NCI-H446 treated with DMSO at 0.1 percent for 48 hours (cell line): ENCODE data around the gene OR5F1.

ENCODE experiments used
- DNase-seq: peaks from one replicate; lab custom pipeline; 2025; lab: John Stamatoyannopoulos, UW

OR5F1 gene

DNA sequence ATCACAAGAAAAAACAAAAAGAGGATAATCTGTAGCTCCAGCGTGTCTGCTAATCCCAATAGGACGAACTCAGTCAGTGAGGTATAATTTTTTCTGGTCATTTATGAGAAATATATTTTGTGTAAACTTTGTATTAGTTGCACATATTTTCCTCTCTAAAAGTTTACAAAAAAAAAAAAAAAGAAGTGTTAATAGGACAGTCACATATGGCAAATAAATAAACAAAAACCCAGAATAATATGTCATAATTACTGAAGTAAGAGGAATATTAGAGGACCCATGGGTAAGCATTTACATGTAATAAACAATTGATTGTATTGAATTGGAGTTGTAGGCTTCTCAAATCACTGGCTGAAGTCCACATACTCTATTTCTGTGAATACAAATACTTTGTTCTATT lies at the start of gene OR5F1:
Gene OR5F1, minus strand, starts transcription at position 101 of the 400 bp plus-strand sequence. Its CDS starts 0 bp downstream, at position 101.
- DNase-seq: no peak

DNA sequence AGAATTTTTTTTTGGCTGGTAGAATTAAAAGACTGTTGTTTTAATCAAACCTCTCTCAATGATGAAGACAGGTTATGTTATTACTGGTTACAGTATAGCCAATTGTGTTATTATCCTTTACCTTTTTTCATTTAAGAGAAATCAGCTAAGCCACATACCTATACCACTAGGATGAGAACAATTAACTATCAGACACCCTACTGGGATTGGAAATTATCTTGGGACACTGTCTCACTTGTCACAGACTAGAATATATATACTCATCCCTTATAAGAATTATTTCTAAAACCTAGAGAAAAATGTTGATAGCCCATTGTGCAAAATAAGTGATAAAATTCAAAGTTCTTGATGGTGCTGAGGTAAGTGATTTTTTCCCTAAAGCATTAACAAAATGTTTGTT lies 32.9 kb upstream of the OR5F1 start, which contains the start of gene OR5AS1:
Gene OR5AS1, plus strand, starts transcription at position 301 of the 400 bp plus-strand sequence. CDS start 2,765 bp downstream, outside the sequence.
- no peak for DNase-seq

DNA sequence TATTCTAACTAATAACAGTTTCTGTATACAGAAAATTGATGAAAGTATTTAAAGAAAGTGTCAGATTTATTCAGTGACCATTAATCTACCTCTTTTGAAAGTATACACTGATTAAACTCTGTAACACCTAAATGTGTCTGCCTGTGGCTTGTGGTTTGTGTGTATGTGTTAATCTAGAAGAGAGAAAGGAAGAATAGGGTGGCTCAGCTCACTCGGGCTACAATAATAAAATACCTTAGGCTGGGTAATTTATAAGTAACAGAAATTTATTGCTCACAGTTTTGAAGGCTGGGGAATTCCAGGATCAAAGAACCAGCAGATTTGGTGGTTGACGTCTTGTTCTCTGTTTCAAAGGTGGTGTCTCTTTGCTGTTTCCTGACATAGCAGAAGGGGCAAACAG lies 19.4 kb upstream of the OR5F1 start:
- DNase-seq: no peak

DNA sequence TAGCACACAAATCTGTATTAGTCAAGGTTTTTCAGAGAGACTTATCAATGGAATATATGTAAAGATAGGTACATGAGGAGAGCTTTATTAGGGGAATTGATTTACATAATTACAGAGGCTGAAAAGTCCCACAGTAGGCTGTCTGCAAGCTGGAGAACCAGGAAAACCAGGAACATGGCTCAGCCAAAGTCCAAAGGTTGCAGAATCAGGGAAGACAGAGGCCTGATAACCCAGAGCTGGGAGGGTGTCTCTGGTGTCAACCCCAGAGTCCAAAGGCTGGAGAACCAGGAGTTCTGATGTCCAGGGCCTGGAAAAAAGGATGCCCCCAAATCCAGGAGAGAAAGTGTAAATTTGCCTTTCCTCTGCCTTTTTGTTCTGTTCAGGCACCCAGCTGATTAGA lies 16.3 kb upstream of the OR5F1 start:
- no peak for DNase-seq

DNA sequence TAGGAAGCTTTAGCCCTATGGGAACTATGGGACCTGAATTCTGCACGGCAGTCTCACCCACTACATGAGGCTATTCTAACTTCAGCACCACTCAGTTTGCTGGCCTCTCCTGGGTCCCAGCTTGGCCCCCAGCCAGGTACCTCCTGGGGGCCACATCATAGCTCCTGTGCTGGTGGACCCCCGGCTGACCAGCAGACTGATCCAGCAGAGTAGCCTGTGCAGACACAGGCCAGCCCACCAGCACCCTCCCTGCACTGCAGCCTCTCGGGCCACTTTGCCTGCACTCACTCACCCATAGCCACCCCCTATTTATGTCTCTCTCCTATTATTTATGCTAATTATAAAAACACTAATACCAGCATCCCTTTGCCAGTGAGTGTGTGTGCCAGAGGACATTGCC lies 23.5 kb downstream of the OR5F1 start:
- DNase-seq: no peak

DNA sequence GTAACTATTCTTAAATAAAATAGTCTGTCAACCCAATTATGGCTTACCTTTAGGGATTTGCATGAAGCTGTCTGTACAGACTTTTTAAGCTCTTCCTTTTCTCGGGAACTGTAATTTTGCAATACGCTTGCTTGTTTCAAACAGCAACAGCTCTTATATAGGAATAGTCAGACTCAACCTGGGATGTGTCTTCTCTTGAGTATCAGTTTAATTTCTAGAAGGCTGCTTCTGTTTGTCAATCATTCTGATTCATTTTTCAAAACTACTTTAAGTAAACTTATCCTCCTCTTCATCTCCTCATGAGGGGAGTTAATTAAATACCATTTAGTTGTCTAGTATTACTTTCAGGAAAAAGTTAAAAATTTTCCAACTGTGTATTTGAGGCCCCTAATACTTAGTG lies 24.6 kb downstream of the OR5F1 start, which contains the start of gene OR10AG1:
Gene OR10AG1, minus strand, starts transcription at position 101 of the 400 bp plus-strand sequence. Its CDS starts 38 bp downstream, at position 63.
- DNase-seq: no peak

DNA sequence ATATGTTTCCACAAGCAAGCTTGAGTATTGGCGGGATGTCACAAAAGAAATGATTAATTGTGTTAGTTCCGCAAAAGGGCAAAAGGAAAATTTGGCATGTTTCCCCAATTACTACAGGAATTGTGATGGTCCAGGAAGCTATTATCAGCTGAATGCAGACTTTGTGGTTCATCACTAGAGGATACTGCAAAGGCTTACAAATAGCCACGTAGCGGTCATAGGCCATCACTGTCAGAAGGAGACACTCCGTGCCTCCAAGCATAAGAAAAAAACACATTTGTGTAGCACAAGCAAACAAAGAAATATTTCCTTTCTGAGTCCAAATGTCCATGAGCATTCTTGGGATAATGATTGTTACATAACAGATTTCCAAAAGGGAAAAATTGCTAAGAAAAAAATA lies 26.5 kb downstream of the OR5F1 start:
- no peak for DNase-seq

DNA sequence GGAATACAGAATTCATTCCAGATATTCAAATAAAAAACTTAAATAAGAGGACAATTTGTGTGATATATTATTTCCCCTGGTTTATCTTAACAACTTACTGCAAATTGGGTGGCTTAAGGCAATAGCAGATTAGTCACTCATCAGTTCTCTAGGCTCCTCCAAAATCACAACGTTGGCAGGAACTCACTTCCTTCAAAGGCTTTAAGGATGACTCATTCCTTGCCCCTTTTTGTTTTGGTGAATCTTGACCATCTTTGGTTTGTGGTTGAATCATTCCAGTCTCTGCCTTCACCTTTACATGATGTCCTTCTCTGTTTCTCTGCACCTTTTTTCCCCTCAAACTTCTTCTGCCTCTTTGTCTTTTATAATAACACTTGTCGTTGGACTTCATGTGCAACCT lies 28.0 kb downstream of the OR5F1 start:
- DNase-seq: no peak

DNA sequence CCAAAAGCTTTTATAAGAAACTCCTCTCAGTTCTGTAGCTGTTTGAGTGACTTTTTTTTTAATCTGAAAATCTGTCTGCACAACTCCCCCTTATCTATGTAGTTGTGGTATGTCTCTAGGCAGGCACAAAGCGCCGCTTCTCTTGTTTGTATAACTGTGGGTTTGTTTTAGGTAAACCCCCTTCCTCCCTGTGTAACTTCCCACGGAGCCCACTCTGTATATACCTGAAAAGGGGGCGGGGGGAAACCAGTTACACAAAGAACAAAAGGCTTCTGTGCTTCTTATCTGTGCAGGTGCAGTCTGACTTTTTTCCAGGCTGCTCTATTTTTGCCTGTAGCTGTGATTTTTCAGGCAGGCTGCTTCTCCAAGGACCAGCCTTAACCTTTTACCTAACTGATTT lies 37.9 kb downstream of the OR5F1 start:
- no peak for DNase-seq

DNA sequence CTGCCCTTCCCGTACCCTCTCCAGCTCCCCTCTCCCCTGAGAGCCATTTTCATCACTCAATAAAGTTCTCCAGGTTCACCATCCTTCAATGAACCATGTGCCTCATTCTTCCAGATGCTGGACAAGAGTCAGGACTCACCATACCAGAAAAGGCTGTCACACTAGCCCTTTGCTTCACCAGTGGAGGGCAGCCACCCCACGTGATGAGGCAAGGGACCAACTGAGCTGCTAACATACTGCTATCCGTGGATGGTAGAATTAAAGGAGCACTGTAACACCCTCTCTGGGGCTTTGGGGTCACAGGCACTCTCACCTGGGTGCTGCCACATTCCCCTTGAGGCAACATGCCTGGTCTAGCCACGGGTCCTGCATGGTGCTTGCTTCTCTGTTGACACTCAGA lies 45.1 kb downstream of the OR5F1 start:
- no peak for DNase-seq
